SK-N-SH treated with all-trans-retinoic acid at 6 μM for 48 hours (cell line): Measurements from ENCODE around the gene DLG2.
"Not testable (repeated sequence)": the region's sequence is repeated elsewhere in the genome, so short reads cannot be mapped to it uniquely, and the experiment has no call there.

ENCODE experiments used
- BACH2 ChIP-seq: fragments of 250-450 bp; sonication (Bioruptor Pico); IDR thresholded peaks from 2 replicates; pipeline ENCODE4 v1.9.0; 2021; ENCODE audit warnings: mild to moderate bottlenecking, borderline replicate concordance
- ESRRG ChIP-seq: fragments of 250-450 bp; sonication (Bioruptor Pico); IDR thresholded peaks from 2 replicates; pipeline ENCODE4 v1.6.1; 2021; ENCODE audit warnings: mild to moderate bottlenecking
- GLIS3 ChIP-seq: fragments of 250-450 bp; sonication (Bioruptor Pico); IDR thresholded peaks from 2 replicates; pipeline ENCODE4 v1.5.0; 2020; ENCODE audit warnings: mild to moderate bottlenecking, moderate library complexity
- TOX ChIP-seq: fragments of 250-450 bp; sonication (Bioruptor Pico); IDR thresholded peaks from 2 replicates; pipeline ENCODE4 v1.8.0; 2021; ENCODE audit warnings: mild to moderate bottlenecking, moderate library complexity, borderline replicate concordance
- ZC3H10 ChIP-seq: fragments of 250-450 bp; sonication (Bioruptor Pico); IDR thresholded peaks from 2 replicates; pipeline ENCODE4 v1.5.1; 2021; ENCODE audit warnings: mild to moderate bottlenecking, moderate library complexity
- ZFP3 ChIP-seq: fragments of 250-450 bp; sonication (Bioruptor Pico); IDR thresholded peaks from 2 replicates; pipeline ENCODE4 v1.5.0; 2020; ENCODE audit warnings: mild to moderate bottlenecking, moderate library complexity
- ZNF565 ChIP-seq: fragments of 450-650 bp; formaldehyde crosslinking; conservative IDR thresholded peaks from 2 replicates; pipeline ENCODE4 v1.5.0; 2020; ENCODE audit warnings: low read depth, mild to moderate bottlenecking, moderate library complexity
- ZNF70 ChIP-seq: fragments of 450-650 bp; formaldehyde crosslinking; IDR thresholded peaks from 2 replicates; pipeline ENCODE4 v1.5.0; 2020; ENCODE audit warnings: mild to moderate bottlenecking, moderate library complexity
- TF ChIP-seq, protein P1 (sequence below): fragments of 250-450 bp; sonication (Bioruptor Pico); IDR thresholded peaks from 2 replicates; pipeline ENCODE4 v1.8.0; 2021; ENCODE audit warnings: low read depth, mild to moderate bottlenecking, moderate library complexity, borderline replicate concordance
- TF ChIP-seq, protein P2 (sequence below): fragments of 250-450 bp; sonication (Bioruptor Pico); IDR thresholded peaks from 2 replicates; pipeline ENCODE4 v1.8.0; 2020; ENCODE audit warnings: mild to moderate bottlenecking, moderate library complexity, borderline replicate concordance

DNA sequence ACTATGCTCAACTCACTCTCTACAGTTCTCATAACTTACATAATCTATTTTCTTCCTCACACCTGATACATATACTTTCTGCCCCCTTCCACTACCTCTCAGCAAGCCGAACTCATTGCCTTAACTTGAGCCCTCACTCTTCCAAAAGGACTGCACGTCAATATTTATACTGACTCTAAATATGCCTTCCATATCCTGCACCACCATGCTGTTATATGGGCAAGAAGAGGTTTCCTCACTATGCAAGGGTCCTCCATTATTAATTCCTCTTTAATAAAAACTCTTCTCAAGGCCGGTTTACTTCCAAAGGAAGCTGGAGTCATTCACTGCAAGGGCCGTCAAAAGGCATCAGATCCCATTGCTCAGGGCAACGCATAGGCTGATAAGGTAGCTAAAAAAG is 2204.5 kb downstream of the DLG2 start:
- not testable (repeated sequence) for TF ChIP-seq ZNF70 (CRISPR knock-in tag); BACH2 (CRISPR knock-in tag); GLIS3 (CRISPR knock-in tag); ZFP3 (CRISPR knock-in tag); ZNF565; ESRRG (CRISPR knock-in tag); ZC3H10 (CRISPR knock-in tag); TOX (CRISPR knock-in tag)
- TF ChIP-seq, protein P1, sequence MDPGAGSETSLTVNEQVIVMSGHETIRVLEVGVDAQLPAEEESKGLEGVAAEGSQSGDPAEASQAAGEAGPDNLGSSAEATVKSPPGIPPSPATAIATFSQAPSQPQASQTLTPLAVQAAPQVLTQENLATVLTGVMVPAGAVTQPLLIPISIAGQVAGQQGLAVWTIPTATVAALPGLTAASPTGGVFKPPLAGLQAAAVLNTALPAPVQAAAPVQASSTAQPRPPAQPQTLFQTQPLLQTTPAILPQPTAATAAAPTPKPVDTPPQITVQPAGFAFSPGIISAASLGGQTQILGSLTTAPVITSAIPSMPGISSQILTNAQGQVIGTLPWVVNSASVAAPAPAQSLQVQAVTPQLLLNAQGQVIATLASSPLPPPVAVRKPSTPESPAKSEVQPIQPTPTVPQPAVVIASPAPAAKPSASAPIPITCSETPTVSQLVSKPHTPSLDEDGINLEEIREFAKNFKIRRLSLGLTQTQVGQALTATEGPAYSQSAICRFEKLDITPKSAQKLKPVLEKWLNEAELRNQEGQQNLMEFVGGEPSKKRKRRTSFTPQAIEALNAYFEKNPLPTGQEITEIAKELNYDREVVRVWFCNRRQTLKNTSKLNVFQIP (CRISPR knock-in tag), result not testable (repeated sequence)
- TF ChIP-seq, protein P2, sequence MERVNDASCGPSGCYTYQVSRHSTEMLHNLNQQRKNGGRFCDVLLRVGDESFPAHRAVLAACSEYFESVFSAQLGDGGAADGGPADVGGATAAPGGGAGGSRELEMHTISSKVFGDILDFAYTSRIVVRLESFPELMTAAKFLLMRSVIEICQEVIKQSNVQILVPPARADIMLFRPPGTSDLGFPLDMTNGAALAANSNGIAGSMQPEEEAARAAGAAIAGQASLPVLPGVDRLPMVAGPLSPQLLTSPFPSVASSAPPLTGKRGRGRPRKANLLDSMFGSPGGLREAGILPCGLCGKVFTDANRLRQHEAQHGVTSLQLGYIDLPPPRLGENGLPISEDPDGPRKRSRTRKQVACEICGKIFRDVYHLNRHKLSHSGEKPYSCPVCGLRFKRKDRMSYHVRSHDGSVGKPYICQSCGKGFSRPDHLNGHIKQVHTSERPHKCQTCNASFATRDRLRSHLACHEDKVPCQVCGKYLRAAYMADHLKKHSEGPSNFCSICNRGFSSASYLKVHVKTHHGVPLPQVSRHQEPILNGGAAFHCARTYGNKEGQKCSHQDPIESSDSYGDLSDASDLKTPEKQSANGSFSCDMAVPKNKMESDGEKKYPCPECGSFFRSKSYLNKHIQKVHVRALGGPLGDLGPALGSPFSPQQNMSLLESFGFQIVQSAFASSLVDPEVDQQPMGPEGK, result not testable (repeated sequence)
